ENCODE data around the gene F2RL1. TPM values are rescaled to one million over a fixed set of nuclear protein-coding genes. Genes with fewer than 3 reads are reported as not detected.

F2RL1 gene
- total RNA-seq, 2 experiments from 2014 or later: 1.6 to 2.2 TPM

DNA sequence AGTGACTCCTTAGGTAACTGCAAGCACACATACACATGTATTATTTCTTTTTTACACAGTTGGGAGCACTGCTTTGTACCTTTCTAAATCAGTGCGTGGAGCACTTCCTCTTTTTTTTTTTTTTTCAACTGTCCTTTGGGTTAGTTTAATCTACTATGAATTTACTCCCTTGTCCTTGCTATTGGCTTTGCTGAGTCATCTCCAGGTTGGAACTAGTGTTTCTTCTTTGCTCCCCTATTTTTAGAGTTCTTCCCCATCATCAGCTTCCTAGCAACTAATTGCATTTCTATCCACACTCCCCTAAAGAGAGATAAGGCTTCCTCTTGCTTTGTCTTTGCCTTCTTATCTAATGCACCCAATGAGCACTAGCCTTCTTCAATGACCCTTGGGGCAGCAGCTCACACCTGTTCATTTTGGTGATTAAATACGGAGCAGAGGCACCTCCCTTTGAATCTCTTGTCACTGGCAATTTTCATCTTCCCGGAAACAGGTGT lies 55.3 kb downstream of the F2RL1 start:
- Mint-ChIP-seq H3K36me3 (ENCODE audit: low read depth) (no peaks in the 10 kb centered on the region), H3K27me3 (ENCODE audit: low read depth) (peaks cover 2% of the 10 kb centered on the region), H3K4me1 (ENCODE audit: low read depth) (peaks cover 3% of the 10 kb centered on the region), H3K9me3 (ENCODE audit: insufficient read depth) (no peaks in the 10 kb centered on the region), H3K4me3 (no peak overlapping the region), H3K27ac (no peak overlapping the region)
- ChIA-PET CTCF (interaction anchor here (0.8 kb wide), 1 partner anchor 13 kb away, joined by 3 read pairs; no protein-coding TSS in a partner anchor), POLR2A (interaction anchor here (0.6 kb wide), 1 partner anchor 181 kb away, joined by 3 read pairs; no protein-coding TSS in a partner anchor)
- ATAC-seq (no peak), DNase-seq (no peak)

Other genes starting within 250 kb of the F2RL1 start
- gene F2RL2, start 195.6 kb upstream of the F2RL1 start, total RNA-seq: not detected
- 1 to 10 TPM; 7.5 to 7.9 TPM for gene F2R, start 102.9 kb upstream of the F2RL1 start, total RNA-seq
- 1 to 10 TPM; 2.5 to 3.2 TPM for gene S100Z, start 31.0 kb downstream of the F2RL1 start, total RNA-seq
- under 1 TPM; 0.29 to 0.34 TPM for gene CRHBP, start 134.0 kb downstream of the F2RL1 start, total RNA-seq
- 10 to 100 TPM; 27.2 to 28.4 TPM for gene AGGF1, start 211.4 kb downstream of the F2RL1 start, total RNA-seq

Data from activated CD8-positive, alpha-beta T cell treated with anti-CD3 and anti-CD28 coated beads, Interleukin-2, amount 10 ng/mL, durations not matched to agents 7 days and 5 days (primary cell).